H9 (cell line): Measurements from ENCODE around the gene KRTAP10-12. TPM values are rescaled to one million over a fixed set of nuclear protein-coding genes. Genes with fewer than 3 reads are reported as not detected.

Source experiments
- DNase-seq: peaks from one replicate; pipeline ENCODE4 v3.0.0-alpha.2; 2017
- H2AFZ ChIP-seq: one replicate; pipeline ENCODE4 v1.6.1; 2013; ENCODE audit warnings: mild to moderate bottlenecking, low read length, control low read depth, moderate library complexity
- H2AK5ac ChIP-seq: 2 replicates; pipeline ENCODE4 v1.6.1; 2013; ENCODE audit warnings: low read length, control low read depth, mixed read lengths; ENCODE audit not compliant: insufficient read length
- H2BK120ac ChIP-seq: one replicate; pipeline ENCODE4 v1.6.1; 2013; ENCODE audit warnings: low read depth, mild to moderate bottlenecking, low read length, control low read depth, inconsistent platforms; ENCODE audit not compliant: poor library complexity, severe bottlenecking
- H2BK12ac ChIP-seq: 2 replicates; pipeline ENCODE4 v1.6.1; 2013; ENCODE audit warnings: low read length, control low read depth, mixed read lengths, low read depth; ENCODE audit not compliant: insufficient read length
- H2BK15ac ChIP-seq: 2 replicates; pipeline ENCODE4 v1.6.1; 2013; ENCODE audit warnings: low read depth, low read length, control low read depth
- H2BK20ac ChIP-seq: one replicate; pipeline ENCODE4 v1.6.1; 2013; ENCODE audit warnings: low read depth, mild to moderate bottlenecking, low read length, control low read depth, inconsistent platforms; ENCODE audit not compliant: poor library complexity, severe bottlenecking
- H2BK5ac ChIP-seq: 2 replicates; pipeline ENCODE4 v1.6.1; 2013; ENCODE audit warnings: low read length, control low read depth, mixed read lengths; ENCODE audit not compliant: insufficient read length
- H3K14ac ChIP-seq: 2 replicates; pipeline ENCODE4 v1.6.1; 2013; ENCODE audit warnings: low read length, control low read depth; ENCODE audit not compliant: insufficient read depth
- H3K18ac ChIP-seq: 2 replicates; pipeline ENCODE4 v1.6.1; 2013; ENCODE audit warnings: low read depth, mild to moderate bottlenecking, mixed read lengths, low read length, control low read depth; ENCODE audit not compliant: insufficient read length
- H3K23ac ChIP-seq: 2 replicates; pipeline ENCODE4 v1.6.1; 2013; ENCODE audit warnings: low read length, control low read depth, mixed read lengths, low read depth; ENCODE audit not compliant: insufficient read length
- H3K23me2 ChIP-seq: 2 replicates; pipeline ENCODE4 v1.6.1; 2013; ENCODE audit warnings: low read depth, mild to moderate bottlenecking, mixed read lengths, low read length, control low read depth; ENCODE audit not compliant: insufficient read length, poor library complexity, severe bottlenecking
- H3K27ac ChIP-seq: 2 replicates; pipeline ENCODE4 v1.5.1; 2013; ENCODE audit warnings: low read length, control low read depth, mixed read lengths, low read depth; ENCODE audit not compliant: insufficient read length
- H3K27me3 ChIP-seq: 2 replicates; pipeline ENCODE4 v1.6.1; 2013; ENCODE audit warnings: low read length, control low read depth, inconsistent platforms; ENCODE audit not compliant: insufficient read depth
- H3K4ac ChIP-seq: 2 replicates; pipeline ENCODE4 v1.6.1; 2013; ENCODE audit warnings: low read depth, mild to moderate bottlenecking, control low read depth, inconsistent platforms, low read length, moderate library complexity
- H3K4me1 ChIP-seq: 2 replicates; pipeline ENCODE4 v1.6.1; 2013; ENCODE audit warnings: low read length, control low read depth, inconsistent platforms; ENCODE audit not compliant: insufficient read depth
- H3K4me2 ChIP-seq: 2 replicates; pipeline ENCODE4 v1.6.1; 2013; ENCODE audit warnings: low read length, control low read depth, mixed read lengths; ENCODE audit not compliant: insufficient read length, insufficient read depth
- H3K56ac ChIP-seq: 2 replicates; pipeline ENCODE4 v1.6.1; 2013; ENCODE audit warnings: low read depth, mild to moderate bottlenecking, mixed read lengths, low read length, control low read depth; ENCODE audit not compliant: insufficient read length
- H3K79me1 ChIP-seq: 2 replicates; pipeline ENCODE4 v1.6.1; 2013; ENCODE audit warnings: low read depth, mild to moderate bottlenecking, moderate library complexity, low read length, control low read depth, inconsistent platforms; ENCODE audit not compliant: insufficient read depth, poor library complexity, severe bottlenecking
- H3K79me2 ChIP-seq: 2 replicates; pipeline ENCODE4 v1.6.1; 2013; ENCODE audit warnings: low read length, control low read depth, inconsistent platforms; ENCODE audit not compliant: insufficient read depth
- H3K9ac ChIP-seq: 2 replicates; pipeline ENCODE4 v1.6.1; 2013; ENCODE audit warnings: low read length, control low read depth, mixed read lengths; ENCODE audit not compliant: insufficient read length; ENCODE audit errors: extremely low read depth
- H3K9me3 ChIP-seq: one replicate; pipeline ENCODE4 v1.6.1; 2013; ENCODE audit warnings: low read depth, low read length, inconsistent platforms; ENCODE audit not compliant: control insufficient read depth
- H3T11ph ChIP-seq: one replicate; pipeline ENCODE4 v1.6.1; 2013; ENCODE audit warnings: mild to moderate bottlenecking, low read length, control low read depth, inconsistent platforms
- H4K20me1 ChIP-seq: one replicate; pipeline ENCODE4 v1.6.1; 2013; ENCODE audit not compliant: control insufficient read depth, insufficient read length, insufficient read depth
- H4K5ac ChIP-seq: 2 replicates; pipeline ENCODE4 v1.6.1; 2013; ENCODE audit warnings: low read depth, mild to moderate bottlenecking, mixed read lengths, low read length, control low read depth; ENCODE audit not compliant: insufficient read length
- H4K8ac ChIP-seq: replicated peaks from 2 replicates; pipeline ENCODE4 v1.6.1; 2013; ENCODE audit warnings: low read length, control low read depth, mixed read lengths, low read depth; ENCODE audit not compliant: insufficient read length
- H4K91ac ChIP-seq: 2 replicates; pipeline ENCODE4 v1.6.1; 2013; ENCODE audit warnings: low read depth, mild to moderate bottlenecking, moderate library complexity, mixed read lengths, low read length, control low read depth; ENCODE audit not compliant: insufficient read length
- H3K27ac Mint-ChIP-seq, 3 experiments: 2 replicates in 2 of 3; 3 replicates in 1 of 3; pipeline ENCODE4 v1.8.0; 2020 to 2021; ENCODE audit warnings: mixed read lengths in 3 of 3, mild to moderate bottlenecking in 1 of 3, moderate library complexity in 1 of 3
- H3K27me3 Mint-ChIP-seq: 2 replicates; pipeline ENCODE4 v1.8.0; 2021; ENCODE audit warnings: low read depth, mild to moderate bottlenecking, moderate library complexity, mixed read lengths
- H3K36me3 Mint-ChIP-seq, 3 experiments: 2 replicates in 2 of 3; 3 replicates in 1 of 3; pipeline ENCODE4 v1.8.0; 2020 to 2021; ENCODE audit warnings: low read depth in 3 of 3, mixed read lengths in 3 of 3; ENCODE audit not compliant: insufficient read depth in 1 of 3
- H3K4me1 Mint-ChIP-seq, 2 experiments: 2 replicates each; pipeline ENCODE4 v1.8.0; 2020; ENCODE audit warnings: mixed read lengths in 2 of 2
- H3K4me3 Mint-ChIP-seq, 2 experiments: 2 replicates in 1 of 2; 3 replicates in 1 of 2; pipeline ENCODE4 v1.8.0; 2020 to 2021; ENCODE audit warnings: mild to moderate bottlenecking in 2 of 2, mixed read lengths in 2 of 2, moderate library complexity in 1 of 2
- H3K9me3 Mint-ChIP-seq, 2 experiments: 2 replicates in 1 of 2; 3 replicates in 1 of 2; pipeline ENCODE4 v1.8.0; 2020; ENCODE audit warnings: mild to moderate bottlenecking in 2 of 2, mixed read lengths in 2 of 2, moderate library complexity in 1 of 2
- WGBS: extraction: QIAGEN DNeasy Blood & Tissue Kit; methylation state at CpG from one replicate; pipeline ENCODE4 v1.1.7; 2013; ENCODE audit warnings: missing lambda C conversion rate, low lambda C conversion rate, mixed read lengths; ENCODE audit not compliant: insufficient read length; ENCODE audit errors: extremely low coverage; 5-methylcytosine and 5-hydroxymethylcytosine counted together
- total RNA-seq: library from RNA; stranded (reverse); gene quantifications from 2 replicates; pipeline ENCODE4 v1.2.1, GENCODE V29; 2021
- TF ChIP-seq, protein P1 (sequence below): fragments of 200-600 bp; sonication (generic); conservative IDR thresholded peaks from 3 replicates; pipeline ENCODE4 v1.8.0; 2021; ENCODE audit warnings: antibody characterized with exemption, mild to moderate bottlenecking

Gene KRTAP10-12
- total RNA-seq, 1 experiment from 2014 or later: not detected

DNA sequence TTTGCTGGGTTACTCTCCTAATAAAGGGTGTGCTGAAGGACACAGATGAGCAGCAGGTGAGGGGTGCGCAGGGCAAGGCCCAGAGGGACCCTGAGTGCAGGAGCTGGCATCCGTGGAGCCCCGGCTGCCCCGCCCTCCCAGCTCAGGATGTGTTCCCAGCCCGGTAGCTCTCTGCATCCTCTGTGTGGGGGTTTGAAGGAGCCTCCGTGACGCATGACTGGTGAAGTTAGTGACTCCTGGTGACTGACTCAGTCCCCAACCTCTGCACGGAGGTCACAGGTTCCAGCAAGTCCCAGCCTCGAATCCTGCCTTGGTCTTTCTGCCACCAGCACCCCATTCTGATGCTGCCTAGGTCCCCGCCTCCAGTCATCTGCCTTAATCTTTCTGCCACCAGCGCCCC is 36.0 kb downstream of the KRTAP10-12 start:
- Mint-ChIP-seq H3K27ac (peak overlapping the region in 2 of 3 experiments; percentile 12 to 33; a peak in 3 of 7 replicates), H3K9me3 (no peaks in the 10 kb centered on the region), H3K27me3 (peaks cover 9% of the 10 kb centered on the region), H3K36me3 (peaks cover 0 to 10% (median 2%) of the 10 kb centered on the region in 3 experiments; a peak in 3 of 7 replicates), H3K4me3 (no peak overlapping the region), H3K4me1 (peaks cover 47% of the 10 kb centered on the region in 2 experiments)
- H3K18ac ChIP-seq: no peak overlapping the region
- H4K5ac ChIP-seq: no peak overlapping the region
- no peaks in the 10 kb centered on the region for H3K79me2 ChIP-seq
- H3K56ac ChIP-seq: no peak overlapping the region
- H3K27me3 ChIP-seq: no peaks in the 10 kb centered on the region
- no peak overlapping the region for H2BK120ac ChIP-seq
- H3T11ph ChIP-seq: no peak overlapping the region
- H3K4me2 ChIP-seq: no peak overlapping the region
- H3K4me1 ChIP-seq: no peaks in the 10 kb centered on the region
- no peaks in the 10 kb centered on the region for H4K20me1 ChIP-seq
- H2AFZ ChIP-seq: no peak overlapping the region
- no peak overlapping the region for H2BK20ac ChIP-seq
- H3K79me1 ChIP-seq: no peaks in the 10 kb centered on the region
- H3K4ac ChIP-seq: no peak overlapping the region
- no peaks in the 10 kb centered on the region for H3K9me3 ChIP-seq
- no peak overlapping the region for H3K23ac ChIP-seq
- DNase-seq: no peak
- H4K8ac ChIP-seq: no peak overlapping the region
- H4K91ac ChIP-seq: no peak overlapping the region
- WGBS: no CpG with 5 or more reads among the region's 11 CpGs
- H2AK5ac ChIP-seq: no peak overlapping the region
- peaks cover 3% of the 10 kb centered on the region for H3K23me2 ChIP-seq
- no peak overlapping the region for H2BK5ac ChIP-seq
- TF ChIP-seq, protein P1, sequence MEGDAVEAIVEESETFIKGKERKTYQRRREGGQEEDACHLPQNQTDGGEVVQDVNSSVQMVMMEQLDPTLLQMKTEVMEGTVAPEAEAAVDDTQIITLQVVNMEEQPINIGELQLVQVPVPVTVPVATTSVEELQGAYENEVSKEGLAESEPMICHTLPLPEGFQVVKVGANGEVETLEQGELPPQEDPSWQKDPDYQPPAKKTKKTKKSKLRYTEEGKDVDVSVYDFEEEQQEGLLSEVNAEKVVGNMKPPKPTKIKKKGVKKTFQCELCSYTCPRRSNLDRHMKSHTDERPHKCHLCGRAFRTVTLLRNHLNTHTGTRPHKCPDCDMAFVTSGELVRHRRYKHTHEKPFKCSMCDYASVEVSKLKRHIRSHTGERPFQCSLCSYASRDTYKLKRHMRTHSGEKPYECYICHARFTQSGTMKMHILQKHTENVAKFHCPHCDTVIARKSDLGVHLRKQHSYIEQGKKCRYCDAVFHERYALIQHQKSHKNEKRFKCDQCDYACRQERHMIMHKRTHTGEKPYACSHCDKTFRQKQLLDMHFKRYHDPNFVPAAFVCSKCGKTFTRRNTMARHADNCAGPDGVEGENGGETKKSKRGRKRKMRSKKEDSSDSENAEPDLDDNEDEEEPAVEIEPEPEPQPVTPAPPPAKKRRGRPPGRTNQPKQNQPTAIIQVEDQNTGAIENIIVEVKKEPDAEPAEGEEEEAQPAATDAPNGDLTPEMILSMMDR: no peak
- no peak overlapping the region for H2BK15ac ChIP-seq
- no peak overlapping the region for H3K9ac ChIP-seq
- H3K14ac ChIP-seq: no peak overlapping the region
- no peak overlapping the region for H2BK12ac ChIP-seq
- H3K27ac ChIP-seq: no peak overlapping the region
